Stimulated activated CD8-positive, alpha-beta memory T cell treated with anti-CD3 and anti-CD28 coated beads, Interleukin-12 subunit alpha, Interleukin-12 subunit beta, amount 100 ng/mL, for 4 hours (primary cell): ENCODE results near the gene DNAH2.

Experiments used
- DNase-seq: peaks from one replicate; pipeline ENCODE4 v3.0.0-alpha.2; 2020; ENCODE audit warnings: low read depth

The DNAH2 gene, protein sequence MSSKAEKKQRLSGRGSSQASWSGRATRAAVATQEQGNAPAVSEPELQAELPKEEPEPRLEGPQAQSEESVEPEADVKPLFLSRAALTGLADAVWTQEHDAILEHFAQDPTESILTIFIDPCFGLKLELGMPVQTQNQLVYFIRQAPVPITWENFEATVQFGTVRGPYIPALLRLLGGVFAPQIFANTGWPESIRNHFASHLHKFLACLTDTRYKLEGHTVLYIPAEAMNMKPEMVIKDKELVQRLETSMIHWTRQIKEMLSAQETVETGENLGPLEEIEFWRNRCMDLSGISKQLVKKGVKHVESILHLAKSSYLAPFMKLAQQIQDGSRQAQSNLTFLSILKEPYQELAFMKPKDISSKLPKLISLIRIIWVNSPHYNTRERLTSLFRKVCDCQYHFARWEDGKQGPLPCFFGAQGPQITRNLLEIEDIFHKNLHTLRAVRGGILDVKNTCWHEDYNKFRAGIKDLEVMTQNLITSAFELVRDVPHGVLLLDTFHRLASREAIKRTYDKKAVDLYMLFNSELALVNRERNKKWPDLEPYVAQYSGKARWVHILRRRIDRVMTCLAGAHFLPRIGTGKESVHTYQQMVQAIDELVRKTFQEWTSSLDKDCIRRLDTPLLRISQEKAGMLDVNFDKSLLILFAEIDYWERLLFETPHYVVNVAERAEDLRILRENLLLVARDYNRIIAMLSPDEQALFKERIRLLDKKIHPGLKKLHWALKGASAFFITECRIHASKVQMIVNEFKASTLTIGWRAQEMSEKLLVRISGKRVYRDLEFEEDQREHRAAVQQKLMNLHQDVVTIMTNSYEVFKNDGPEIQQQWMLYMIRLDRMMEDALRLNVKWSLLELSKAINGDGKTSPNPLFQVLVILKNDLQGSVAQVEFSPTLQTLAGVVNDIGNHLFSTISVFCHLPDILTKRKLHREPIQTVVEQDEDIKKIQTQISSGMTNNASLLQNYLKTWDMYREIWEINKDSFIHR (N-terminal part only)

DNA sequence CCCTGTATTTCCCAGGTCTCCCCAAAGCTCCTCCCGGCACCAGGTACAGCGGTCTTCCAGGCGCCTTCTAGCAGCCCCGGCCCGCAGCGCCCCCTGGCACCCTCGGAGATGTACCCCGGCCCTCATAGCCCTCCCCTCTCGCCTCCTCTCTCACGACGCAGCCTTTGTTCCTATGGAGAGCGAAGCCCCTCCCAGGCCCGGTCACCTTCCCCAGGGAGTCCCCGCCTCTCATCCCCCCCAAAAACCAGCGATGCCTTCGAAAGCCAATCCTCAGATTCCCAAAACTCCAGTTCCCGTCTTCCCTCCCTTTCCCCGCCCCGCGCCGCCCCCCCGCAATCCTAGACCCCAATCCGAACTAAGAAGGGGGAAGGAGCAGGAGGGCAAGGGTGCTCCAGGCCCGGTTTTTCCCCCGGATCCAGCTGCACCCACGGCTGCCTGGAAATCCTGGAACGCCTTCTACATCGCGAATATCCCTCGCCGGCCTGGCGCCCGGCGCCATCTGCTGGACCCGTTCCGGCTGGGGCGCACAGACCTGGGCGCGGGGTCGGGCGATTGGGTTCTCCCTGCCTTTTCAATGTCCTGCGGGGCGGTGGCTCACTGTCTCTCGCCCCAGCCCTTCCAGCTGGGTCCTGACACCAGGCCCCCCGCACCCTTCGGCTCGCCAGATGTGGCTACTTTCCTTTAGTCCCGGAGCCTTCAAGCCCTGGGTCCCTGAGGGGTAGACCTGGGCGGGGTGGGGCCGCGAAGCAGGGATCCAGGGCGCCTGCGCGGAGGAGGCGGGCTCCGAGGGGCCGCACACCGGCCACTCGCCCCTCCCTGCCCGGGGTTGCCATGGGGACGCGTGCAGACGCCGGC lies at the start of gene DNAH2:
DNAH2 (plus strand) TSS at position 844 of the 855 bp plus-strand sequence. CDS start 1,991 bp downstream, outside the sequence.
- no peak for DNase-seq

DNA sequence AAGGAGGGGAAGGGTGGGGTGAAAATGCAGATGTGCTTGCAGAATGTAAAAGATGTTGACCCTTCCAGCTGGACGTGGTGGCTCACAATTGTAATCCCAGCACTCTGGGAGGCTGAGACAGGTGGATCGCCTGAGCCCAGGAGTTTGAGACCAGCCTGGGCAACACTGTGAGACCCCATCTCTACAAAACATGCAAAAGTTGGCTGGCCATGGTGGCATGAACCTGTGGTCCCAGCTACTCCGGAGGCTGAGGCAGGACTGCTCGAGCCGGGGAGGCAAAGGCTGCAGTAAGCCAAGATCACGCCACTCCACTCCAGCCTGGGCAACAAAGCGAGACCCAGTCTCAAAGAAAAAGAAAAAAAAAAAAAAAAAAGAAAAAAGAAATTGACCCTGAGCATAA lies 49.1 kb upstream of the DNAH2 start:
- no peak for DNase-seq

DNA sequence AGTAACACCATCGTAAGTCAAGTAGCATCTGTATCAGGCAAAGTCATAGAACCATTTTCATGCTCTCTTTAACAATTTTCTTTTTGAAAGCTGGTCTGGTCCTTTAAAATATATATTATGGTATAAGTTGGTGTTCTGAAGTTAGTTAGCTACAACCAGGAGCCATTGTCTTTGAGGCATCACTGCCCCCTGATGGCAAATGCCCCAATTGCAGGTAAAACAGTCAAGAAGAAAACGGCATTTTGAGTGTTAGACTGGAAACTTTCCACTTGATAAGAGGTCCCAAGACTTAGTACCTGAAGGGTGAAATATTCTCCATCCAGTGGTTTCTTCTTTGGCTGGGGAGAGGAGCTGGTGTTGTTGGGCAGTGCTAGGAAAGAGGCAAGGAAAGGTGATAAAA lies 44.3 kb upstream of the DNAH2 start:
- no peak for DNase-seq

DNA sequence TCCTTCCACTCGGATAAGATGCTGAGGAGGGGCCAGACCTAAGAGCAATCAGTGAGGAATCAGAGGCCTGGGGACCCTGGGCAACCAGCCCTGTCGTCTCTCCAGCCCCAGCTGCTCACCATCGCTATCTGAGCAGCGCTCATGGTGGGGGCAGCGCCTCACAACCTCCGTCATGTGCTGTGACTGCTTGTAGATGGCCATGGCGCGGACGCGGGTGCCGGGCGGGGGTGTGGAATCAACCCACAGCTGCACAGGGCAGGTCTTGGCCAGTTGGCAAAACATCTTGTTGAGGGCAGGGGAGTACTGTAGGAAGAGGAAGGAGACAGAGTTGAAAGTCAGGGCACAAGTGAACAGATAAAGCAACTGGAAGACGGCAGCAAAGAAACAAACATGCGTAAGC lies 42.6 kb upstream of the DNAH2 start:
- DNase-seq = no peak

DNA sequence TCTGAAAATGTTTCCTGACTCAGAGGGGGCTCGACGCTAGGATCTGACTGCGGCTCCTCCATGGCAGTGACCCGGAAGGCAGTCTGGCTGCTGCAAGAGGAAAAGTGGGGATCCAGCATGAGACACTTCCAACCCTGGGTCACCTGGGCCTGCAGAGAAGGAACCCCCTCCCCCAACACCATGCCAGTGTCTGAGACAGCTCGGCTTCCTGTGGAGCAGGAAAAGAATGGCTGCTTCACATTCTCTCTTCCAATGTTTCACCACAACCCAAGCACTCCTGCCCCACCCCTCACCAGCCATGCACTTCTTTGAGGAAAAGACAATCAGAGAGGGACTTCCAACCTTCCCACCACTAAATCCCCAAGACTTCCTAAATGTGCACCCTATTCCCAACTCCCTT lies 41.0 kb upstream of the DNAH2 start:
- DNase-seq = no peak

DNA sequence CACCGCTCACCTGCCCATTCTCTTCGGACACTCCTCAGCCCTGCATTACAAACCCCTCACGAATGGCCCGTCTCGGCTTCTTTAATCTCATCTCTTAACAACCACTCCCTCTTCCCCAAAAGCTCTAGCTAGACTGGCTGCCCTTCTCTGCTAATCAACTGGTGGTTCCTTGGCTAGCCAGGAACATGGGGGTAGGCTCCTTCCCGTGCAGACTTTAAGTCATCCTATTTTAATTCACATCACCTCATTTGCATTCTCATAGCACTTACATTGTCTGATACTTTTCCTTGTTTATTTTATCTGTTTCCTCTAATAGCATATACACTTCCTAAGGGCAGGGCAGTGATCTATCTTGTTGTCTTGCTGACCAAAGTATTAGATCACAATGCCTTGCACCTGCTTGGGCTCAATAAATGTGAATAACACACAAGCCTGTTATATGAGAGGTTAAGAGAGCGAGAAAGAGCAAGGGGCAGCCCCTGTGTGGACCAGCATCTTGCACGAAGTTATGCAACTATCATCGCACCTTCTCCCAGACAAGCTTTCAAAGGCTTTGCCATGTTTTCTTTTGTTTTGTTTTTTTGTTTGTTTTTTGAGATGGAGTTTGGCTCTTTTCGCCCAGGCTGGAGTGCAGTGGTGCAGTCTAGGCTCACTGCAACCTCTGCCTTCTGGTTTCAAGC lies 40.0 kb upstream of the DNAH2 start:
- DNase-seq = no peak

DNA sequence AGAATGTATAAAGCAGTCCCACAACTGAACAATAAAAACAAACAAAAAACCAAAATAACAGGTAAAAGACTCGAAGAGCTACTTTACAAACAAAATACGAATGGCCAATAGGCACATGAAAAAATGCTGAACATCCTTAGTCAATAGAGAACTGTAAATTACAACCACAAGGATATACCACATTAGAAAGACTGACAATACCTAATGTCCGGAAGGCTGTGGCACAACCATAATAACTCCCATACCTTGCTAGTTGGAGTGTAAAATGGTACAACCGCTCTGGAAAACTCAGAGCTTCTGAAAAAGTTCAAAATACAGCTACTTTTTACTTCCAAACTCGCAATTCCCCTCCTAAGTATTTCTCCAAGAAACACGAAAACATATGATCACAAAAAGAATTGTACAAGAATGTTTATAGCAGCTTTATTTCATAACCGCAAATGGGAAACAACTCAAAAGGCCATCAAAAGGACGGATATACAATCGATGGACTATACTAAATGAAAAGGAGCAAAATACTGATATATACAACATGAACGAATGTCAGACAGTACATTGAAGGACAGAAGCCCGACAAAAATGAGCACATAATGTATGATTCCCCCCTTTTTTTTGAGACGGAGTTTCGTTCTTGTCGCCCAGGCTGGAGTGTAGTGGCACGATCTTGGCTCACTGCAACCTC lies 32.6 kb upstream of the DNAH2 start:
- DNase-seq = no peak

DNA sequence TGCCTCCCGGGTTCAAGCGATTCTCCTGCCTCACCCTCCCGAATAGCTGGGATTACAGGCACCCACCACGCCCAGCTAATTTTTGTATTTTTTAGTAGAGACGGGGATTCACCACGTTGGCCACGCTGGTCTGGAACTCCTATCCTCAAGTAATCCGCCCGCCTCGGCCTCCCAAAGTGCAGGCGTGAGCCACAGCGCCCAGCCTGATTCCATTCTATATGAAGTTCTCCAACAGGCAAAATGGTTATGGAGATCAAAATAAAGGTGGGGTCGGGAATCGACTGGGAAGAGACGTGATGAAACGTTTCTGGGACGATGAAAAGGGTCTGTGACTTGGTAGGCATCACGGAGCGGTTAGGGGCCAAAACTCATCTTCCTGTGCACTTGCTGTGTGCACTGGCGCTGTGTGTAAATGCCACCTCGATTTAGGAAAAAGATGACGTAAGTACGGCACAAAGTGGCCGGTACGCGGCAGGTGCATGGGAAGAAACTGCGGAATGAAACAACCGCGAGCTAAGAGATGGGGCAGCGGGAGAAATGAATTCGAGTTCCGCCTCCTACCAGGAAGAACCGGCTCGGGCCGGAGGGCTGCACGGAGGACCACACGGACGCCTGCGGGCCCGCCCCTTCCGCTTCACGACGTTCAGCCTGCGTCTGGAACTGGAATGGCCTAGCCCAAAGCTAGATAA lies 31.9 kb upstream of the DNAH2 start:
- peak; percentile 78 for DNase-seq

DNA sequence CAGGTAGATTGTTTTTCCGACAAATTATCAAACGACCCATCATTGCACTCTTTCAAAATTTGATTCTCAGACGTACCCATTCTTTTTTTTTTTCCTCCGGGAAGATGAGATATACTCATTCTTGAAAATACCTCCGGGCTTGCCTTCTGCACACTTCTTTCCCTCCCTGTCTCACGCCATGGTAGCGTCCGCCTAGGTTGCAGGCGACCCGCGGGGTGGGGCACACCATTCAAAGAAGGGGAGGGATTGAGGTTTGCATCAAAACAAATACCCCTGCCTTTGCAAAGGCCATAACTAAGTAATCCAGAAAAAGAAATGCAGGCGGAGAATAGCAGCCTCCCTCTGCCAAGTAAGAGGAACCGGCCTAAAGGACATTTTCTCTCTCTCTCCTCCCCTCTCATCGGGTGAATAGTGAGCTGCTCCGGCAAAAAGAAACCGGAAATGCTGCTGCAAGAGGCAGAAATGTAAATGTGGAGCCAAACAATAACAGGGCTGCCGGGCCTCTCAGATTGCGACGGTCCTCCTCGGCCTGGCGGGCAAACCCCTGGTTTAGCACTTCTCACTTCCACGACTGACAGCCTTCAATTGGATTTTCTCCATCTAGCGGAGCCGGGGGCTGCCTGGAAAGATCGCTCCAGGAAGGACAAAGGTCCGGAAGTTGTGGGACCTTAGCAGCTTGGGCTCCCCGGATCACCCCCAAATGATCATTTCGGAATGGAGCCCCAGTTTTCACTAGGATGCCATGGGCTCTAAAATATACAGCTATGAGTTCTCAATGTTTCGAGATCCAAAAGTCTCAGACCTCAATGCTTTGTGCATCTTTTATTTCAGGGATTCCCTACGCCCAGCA lies 31.1 kb upstream of the DNAH2 start:
- DNase-seq = peak; percentile 65

DNA sequence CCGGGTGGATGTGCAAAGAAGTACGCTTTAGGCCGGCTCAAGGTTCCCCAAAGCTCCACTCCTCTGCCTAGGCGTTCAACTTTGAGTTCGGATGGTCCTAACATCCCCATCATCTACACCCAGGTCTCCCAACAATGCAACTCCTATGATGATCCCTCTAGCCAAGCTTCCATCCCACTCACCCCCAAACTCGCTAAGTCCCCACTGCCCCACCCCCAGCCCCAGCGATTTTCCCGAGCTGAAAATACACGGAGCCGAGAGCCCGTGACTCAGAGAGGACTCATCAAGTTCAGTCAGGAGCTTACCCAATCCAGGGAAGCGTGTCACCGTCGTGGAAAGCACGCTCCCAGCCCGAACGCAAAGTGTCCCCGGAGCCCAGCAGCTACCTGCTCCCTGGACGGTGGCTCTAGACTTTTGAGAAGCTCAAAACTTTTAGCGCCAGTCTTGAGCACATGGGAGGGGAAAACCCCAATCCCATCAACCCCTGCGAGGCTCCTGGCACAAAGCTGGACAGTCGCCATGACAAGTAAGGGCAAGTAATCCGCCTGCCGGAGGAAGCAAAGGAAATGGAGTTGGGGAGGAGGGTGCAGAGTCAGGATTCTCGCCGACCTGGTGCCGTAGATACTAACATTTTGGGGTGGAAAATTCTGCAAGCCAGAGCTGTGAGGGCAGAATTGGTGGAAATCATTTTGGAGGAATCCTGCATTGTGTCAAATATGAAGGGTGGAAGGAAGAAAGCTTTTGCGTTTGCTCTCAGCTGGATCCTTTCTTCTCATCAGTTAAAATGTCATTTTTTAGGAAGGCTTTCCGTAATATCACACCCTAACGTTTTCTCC lies 30.3 kb upstream of the DNAH2 start, which contains the start of gene TP53:
TP53 (minus strand) TSS at position 419 of the 836 bp plus-strand sequence. CDS start 10,896 bp downstream, outside the sequence.
- DNase-seq = peak; percentile 75

DNA sequence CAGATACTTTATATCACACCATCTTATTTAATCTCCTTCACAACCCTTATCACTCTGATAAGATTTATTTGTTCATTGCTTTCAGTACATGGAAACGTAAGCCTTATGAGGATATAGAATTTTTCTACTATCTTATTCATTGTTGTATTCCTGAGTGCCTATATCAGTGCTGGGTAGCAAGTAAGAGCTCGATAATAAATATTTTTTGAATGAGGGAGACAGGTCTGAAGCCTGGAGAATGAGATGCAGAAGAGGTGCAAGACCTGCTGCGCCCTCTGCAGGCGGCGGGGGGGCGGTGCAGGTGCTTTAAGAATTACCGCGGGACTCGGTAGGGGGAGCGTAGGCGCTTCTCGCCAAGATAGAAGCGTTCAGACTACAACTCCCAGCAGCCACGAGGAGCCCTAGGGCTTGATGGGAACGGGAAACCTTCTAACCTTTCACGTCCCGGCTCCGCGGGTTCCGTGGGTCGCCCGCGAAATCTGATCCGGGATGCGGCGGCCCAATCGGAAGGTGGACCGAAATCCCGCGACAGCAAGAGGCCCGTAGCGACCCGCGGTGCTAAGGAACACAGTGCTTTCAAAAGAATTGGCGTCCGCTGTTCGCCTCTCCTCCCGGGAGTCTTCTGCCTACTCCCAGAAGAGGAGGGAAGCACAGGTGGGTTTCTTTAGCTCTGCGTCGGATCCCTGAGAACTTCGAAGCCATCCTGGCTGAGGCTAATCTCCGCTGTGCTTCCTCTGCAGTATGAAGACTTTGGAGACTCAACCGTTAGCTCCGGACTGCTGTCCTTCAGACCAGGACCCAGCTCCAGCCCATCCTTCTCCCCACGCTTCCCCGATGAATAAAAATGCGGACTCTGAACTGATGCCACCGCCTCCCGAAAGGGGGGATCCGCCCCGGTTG lies 29.4 kb upstream of the DNAH2 start, which contains the start of gene WRAP53:
WRAP53 (plus strand) TSS at position 570 of the 900 bp plus-strand sequence; CDS start at position 742, 172 bp downstream.
- peak; percentile 91 for DNase-seq

DNA sequence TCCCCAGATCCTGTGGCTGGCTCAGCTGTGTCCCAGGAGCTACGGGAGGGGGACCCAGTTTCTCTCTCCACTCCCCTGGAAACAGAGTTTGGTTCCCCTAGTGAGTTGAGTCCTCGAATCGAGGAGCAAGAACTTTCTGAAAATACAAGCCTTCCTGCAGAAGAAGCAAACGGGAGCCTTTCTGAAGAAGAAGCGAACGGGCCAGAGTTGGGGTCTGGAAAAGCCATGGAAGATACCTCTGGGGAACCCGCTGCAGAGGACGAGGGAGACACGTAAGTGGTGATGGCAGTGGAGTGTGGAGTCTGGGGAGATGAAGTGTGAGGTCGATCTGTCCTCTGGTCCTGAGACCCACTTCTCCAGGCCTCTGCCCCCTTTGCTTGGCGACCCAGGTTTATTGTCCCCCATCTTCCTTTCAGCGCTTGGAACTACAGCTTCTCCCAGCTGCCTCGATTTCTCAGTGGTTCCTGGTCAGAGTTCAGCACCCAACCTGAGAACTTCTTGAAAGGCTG lies 28.7 kb upstream of the DNAH2 start:
- no peak for DNase-seq

DNA sequence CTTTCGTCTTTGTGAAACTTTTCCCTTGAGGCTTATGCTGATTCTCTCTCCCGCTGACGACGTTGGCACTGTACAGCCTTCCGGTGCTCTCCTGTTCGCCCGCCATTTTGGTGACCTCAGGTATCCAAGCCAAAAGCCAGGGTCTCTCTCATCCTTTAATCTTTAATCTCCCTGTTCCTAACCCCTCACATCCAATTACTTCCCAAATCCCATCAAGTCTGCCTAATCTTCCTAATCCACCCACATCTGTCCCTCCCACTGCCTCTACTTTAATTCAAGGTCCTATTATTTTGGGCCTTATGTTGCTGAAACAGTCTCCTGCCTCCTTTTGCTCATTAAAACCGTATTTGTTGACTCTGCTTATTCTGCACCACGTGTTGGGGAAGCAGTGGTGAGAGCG lies 22.0 kb upstream of the DNAH2 start:
- no peak for DNase-seq

DNA sequence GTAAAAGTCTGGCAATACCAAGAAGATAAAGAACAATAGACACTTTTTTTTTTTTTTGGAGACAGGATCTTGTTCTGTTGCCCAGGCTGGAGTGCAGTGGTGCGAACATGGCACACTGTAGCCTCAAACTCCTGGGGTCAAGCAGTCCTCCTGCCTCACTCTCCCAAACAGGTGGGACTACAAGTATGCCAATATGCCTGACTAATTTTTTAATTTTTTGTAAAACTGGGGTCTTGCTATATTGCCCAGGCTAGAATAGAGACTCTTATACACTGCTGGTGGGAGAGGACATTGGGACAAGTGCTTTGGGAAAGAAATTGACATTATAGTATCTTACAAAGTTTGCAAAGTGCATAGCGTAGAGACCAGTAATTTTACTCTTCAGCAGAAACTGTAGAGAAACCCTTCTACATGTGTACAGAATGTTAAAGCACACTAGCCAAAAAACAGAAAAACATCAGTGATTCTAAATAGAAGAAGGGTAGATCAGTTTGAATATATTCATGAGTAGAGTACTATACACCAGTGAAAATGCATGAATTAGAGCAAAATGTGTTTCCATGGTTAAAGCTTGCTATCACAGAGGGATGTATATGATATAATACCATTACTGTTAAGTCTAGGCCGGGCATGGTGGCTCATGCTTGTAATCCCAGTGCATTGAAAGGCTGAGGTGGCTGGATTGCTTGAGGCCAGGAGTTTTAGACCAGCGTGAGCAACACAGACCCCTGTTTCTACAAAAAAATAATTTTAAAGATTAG lies 19.5 kb upstream of the DNAH2 start:
- DNase-seq = no peak

DNA sequence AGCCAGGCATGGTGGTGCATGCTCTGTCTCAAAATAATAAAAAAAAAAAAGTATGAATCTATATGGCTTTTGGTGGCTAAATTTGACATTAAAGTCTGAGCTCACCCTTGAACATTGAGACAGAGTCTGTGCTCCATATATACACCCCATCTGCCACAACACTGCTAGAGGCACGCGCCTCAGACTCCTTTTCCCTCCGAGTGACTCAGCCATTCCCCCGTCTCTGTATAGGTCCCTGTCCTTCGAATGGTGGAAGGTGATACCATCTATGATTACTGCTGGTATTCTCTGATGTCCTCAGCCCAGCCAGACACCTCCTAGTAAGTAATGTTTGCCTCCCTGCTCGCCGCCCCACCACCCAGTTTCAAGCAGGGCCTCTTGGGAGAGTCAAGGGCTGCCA lies 17.0 kb upstream of the DNAH2 start:
- DNase-seq = no peak

DNA sequence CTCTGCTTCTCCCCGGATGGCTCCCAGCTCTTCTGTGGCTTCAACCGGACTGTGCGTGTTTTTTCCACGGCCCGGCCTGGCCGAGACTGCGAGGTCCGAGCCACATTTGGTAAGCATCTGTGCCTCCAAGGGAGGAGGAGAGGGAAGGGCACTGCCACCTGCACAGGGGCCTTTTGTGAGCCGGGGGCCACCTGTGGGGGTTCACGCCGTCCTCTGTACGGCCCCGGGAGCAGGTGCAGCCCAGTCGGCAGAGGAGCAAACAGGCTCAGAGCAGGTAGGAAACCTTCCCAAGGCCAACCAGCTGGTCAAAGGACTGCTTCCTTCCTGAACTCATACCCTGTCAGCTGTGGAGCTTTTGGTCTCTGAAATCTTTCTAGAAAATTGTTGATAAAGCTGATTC lies 15.9 kb upstream of the DNAH2 start:
- no peak for DNase-seq
